Middle frontal gyrus (tissue), 1 donor: ENCODE data around the gene NFIX.
A peak's percentile ranks its signal among the peaks of the same experiment; 100 is the strongest.

Experiments used
- DNase-seq: peaks from one replicate; pipeline ENCODE4 v3.0.0-alpha.2; 2015; ENCODE audit warnings: low spot score; ENCODE audit errors: extremely low spot score

Gene NFIX

DNA sequence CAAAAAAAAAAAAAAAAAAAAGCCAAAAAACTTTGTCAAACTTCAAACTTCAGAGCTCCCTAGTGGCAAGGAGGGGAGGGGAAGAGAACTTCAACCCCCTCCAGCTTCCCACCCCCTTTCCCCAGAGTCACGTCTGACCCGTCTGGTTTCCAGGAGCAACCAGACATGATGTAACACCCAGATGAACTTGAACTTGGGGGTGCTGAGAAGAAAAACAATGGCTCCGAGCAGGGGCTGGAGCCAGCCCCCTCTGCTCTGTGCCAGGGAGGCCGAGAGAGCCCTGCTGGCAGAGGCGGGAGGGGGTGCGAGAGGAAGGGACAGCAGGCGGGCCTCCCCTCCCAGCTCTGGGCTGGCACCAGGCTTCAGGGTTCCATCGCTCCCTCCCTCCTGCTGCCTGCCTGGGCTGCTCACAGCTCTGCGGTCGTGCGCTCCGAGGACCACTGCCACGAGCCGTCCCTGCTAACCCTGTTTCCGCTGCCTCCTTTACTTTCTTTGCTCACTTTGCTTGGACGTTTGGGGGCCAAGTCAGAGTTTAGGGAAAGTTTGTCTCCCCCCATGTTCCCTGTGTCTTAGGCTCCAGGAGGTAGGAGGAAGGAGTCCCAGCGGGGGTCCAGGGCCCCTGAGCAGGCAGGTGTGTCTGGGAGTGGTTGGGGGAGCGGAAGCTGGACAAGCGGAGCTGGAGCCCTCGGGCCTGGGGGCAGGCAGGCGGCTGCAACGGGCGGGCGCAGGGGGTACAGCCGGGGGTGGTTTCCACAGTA lies 96.3 kb downstream of the NFIX start:
- no peak for DNase-seq

DNA sequence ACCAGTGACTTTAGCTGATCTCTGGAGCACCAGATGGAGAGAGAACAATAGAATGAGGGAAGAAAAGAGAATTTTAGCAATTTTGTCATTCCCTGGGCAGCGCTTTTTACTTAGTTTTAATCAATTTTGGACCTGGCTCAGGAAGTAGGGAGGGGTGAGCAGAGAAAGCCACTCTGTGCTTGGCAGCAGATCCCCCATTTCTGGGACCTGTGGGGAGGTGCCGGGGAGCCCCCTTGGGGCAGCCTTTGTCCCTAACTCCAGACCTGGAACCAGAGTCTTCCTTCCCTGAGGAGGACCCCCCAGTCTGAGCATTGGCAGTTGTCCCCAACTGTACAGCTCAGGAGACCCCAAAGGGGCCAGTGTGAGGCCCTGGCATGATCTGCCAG lies 96.9 kb downstream of the NFIX start:
- DNase-seq = no peak

DNA sequence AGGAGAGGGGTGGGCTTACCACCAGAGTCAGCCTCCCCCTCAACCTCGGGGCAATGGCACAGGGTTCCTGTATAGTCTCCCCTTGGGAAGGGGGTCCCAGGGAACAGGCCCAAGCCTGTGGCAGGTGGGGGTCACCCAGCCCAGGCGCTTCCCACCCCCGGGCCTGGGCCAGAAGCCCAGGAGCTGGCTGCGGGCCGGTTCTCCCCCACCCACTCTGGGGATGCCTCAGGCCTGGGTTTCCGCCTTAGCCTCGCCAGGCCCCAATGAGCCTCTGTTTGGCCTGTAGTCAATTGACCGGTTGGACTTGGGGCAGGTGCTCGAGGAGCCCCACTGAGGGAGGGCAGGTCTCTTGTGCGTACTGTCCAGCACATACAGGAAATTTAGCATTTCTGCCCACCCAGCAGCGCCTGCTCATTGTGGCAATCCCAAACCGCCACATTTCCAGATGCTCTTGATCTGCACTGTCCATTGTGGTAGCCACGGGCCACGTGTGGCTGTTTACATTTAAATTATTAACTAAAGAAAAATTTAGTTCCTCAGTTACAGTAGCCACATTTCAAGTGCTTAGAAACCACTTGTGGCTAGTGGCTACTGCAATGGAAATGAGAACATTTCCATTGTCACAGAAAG lies 97.4 kb downstream of the NFIX start:
- no peak for DNase-seq

DNA sequence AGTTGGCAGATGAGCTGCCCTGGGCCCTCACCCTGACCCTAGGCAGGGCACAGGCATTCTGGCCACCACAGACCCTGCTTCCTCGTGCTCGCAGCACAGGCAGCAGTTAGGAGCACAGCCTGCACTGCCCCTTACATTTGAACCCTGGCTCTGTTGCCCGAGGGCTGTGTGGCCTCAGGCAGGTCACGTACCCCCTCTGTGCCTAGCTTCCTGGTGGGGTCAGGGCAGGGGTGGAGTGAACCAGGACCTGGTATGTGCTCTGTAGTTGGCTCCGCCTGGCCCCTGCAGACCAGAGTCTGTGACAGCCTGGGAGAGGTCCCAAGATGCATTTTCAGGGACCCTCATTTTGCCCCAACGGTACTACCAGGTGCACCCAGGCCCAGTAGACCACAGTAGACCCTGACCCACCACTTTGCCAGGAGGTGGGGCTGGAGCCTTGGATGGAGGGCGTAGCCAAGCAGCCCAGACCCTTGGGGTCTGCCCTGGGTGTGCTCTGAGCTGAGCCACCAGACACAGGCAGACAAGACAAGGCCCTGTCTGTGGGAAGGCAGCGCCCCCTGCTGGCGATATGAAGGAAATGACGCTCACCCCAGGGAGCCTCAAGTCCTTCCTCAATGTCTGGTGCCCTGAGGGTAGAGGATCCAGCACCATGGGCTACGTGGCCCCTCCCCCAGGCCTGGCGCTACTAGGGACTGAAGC lies 98.3 kb downstream of the NFIX start:
- peak; percentile 76 for DNase-seq

DNA sequence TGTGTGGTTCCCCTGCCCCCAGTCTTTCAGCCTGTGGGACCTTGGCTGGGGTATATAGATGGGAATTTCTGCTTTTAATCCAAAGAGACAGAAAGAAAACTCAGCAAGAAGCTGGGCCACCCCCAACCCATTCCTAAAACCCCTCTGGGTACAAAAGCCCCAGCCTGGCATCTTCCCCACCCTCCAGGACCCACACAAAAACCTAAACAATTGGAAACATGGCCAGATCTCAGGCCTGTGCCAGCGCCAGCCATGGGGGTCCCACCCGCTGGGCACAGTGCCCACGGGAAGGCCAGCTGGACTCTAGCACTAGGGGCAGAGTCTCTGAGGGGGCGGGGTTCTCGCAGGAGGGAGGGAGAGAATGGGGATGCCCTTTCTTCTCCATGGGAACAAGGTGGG lies 98.8 kb downstream of the NFIX start:
- DNase-seq = no peak

DNA sequence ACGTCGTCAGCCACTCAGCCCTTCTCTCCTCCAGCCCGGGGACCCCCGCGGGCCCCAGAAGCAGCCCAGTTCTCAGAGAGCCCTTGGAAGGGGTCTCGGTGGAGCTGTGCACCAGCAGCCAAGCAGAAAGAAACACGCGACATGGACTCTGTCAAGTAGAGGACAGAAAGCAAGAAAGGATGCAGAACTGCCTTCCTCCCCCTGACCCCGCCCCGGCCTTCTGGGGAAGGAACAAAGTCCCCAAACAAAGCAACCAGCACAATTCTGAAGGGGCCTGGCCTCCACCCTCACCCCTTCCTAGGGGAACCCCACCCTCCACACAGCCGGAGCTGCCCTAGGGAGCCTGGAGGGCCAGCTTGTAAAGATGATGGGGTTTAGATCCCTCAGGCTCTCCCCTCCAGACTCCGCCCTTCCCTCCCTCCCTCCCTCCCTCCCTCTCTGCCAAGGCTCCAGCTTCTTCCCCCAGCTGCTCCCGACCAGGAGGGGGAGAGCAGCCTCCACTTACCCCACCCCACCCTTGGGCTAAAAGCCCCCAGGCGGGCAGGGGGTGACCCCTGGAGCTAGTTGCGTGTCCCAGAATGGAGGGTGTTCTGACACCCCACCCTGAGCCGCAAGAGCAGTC lies 99.6 kb downstream of the NFIX start:
- DNase-seq = no peak

DNA sequence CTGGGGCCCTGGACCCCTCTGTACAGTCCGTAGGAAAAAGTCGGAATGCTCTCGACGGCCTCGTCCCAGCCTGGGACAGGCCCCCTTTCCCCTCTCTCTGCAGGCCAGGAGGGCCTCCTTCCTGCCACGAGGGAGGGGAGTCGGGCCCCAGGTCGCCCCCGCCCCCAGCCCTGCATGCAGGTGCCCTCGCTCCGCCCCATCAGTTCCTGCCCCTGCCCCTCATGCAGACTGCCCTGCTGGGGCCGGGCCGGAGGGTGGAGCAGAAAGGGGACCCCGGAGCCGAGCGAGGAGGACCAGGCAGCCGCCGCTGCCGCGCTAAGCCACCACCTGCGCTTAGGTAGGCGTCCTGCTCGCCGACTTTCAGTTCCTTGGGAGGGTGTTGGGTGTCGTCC lies 100.1 kb downstream of the NFIX start:
- DNase-seq = no peak

DNA sequence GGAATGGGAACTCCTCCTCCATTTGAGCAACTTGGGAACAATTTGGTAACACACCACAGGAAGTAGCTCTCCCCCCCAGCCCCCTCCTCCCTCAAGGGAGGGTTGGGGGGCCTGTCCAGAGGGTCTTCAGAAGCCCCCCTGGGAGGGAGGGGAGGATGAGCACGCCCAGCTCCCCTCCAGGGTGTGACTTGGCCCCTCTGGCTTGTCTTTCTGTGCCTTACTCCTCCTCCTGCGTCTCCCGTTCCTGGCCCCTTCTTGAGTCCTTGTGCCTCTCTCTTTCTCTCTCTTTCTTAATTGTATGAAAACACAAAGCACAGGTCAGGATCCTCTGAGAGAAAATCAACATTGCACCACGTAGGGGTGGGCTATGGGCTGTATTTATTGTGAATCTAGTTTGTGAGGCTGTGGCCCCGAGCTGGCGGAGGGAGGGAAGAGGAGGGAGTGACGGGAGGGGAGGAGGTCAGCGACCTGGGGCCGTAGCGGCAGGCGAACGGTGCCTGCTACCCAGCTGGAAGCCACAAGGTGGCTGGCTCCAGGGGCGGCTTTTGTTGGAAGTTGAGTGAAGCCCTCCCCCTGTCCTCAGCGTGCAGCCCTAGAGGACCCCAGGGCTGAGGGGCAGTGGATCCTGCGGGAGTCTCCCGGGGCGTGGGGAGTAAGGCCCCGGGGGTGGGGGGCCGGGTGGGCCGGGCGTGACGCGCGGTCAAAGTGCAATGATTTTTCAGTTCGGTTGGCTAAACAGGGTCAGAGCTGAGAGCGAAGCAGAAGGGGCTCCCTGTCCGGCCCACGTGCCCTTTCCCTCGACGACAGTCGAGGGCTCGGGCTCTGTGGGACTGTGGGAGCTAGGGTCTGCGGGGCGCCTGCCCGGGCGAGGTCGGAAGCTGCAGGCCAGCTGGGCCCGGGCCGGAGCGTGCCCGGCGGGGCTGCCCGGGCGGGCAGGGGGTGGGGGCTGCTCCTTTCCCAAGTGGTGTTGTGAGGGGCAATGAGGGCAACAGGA lies 101.0 kb downstream of the NFIX start:
- DNase-seq = no peak

DNA sequence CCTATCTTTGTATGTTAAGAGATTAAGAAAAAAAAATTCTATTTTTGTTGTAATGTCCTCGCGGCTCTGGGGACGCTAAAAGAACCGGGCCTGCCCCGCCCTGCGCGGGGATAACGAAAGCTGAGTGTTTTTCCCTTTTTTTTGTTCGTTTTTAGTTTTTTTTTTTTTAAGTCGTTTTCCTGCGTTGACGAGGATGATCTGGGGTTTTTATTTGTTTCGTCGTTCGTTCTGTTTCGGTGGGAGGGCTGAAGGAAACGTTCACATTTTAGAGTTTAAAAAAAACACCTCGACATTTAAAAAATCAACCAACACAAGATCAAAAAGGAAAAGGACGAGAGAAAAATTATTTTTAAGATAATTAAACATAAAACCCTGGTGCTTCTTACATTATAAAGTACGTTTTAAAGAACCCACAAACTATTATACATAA lies 101.8 kb downstream of the NFIX start:
- DNase-seq = no peak

DNA sequence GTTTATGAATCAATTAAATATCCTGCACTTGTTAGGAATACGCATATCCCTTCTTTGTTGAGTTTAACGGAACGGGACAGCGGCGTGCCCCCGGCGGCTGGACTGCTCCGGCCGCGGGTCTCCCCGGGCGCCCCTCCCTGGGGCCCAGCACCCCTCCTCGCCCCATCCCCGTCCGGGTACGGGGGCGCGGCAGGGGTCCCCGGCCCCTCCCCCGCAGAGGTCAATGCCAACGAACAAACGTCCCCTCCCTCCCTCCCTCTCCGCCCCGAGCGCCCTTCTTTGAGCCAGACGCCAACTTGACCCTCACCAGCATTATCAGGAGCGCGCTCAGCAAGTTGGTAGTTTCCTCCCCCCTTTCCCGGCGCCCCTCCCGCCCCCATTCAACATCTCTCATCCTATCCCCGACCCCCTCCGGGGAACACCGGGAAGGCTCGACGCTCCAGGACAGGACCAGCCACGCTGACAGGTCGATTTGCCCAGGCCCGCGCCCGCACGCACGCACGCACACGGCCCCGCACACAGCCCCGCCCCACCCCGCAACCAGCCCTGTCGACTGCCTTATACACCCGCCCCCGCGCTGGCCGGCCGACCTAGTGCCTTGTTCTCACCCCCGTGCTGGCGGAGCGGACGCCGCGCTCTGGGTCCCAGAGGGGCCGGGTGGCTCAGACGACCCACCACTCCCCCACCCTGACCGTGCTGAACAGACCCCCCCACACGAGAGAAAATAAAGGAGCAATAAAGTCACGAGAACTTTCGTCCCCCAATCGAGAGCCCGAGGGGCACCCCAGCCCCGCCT lies 102.4 kb downstream of the NFIX start:
- no peak for DNase-seq

DNA sequence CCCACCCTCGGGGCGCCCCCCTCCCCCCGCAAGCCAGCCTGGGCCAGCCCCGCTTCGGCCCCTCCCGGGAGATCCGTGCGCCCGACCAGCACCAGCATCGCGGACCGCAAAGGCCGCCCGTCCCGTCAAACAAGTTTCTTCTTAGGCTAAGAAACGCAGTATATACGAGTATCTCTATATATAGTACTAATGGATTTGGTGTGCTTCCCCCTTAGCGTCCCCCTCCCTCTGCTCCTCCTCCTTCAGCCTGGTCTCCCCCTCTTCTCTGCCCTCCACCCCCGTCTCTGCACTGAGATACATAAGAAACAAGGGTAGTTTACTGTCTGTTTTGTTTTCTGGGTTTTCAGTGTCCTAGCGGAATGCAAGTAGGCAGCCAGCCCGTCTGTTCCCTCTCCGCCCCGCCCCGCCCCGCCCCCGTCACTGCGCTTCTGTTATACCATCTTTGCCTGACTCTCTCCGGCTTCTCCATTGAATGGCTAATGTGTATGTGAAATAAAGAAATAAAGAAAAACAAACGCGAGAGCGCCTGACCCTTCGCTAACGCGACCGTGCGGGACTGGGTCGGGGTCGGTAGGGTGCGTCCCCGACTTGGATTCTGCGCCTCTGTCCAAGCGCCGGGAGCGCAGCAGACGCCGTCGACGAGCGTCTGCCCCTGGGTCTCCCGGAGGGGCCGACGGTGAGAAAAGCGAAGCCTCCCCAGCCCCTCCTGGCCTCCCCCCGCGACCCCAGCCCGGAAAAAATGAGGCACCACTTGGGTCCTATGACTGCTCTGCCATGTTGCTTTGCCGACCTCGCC lies 103.2 kb downstream of the NFIX start:
- no peak for DNase-seq

DNA sequence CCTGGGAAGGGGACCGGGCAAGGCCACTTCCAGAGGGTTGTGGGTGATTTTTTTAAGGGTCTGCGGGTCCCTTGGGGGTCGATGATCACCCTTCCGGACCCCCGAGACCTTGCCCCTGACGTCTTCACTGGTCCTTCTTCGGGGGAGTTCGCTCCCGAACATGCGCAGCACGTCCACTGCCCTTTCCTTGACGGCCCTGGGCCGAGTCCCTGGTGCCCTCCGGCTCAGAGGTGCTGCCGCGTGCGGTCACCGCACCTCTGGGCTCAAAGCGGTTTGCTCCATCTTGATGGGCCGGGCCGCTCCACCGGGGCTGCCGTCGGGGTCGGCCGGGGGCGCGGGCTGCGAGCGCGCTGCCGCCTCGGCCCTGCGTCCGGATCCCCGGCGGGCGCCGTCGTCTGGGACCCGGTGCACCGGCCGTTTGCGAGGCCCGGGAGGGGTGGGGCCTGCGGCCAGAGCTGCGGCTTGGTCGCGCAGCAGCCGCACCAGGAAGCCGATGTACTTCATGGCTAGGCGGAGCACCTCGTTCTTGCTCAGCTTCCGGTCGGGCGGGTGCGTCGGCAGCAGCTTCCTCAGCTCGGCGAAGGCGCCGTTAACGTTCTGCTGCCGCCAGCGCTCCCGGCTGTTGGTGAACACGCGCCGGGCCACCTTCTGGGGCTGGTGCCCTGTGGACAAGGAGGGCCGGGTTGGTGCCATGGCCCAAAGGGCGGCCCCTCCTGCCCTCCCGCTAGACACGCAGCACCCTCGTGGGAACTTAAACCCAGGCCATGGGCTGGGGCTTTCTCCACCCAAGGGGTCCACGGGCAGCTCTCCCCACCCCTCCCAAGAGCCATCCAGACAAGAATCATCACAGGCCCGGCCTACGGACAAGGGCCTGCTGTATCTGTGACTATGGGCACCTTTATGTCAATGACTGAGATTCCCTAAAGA lies 104.1 kb downstream of the NFIX start:
- DNase-seq = no peak

DNA sequence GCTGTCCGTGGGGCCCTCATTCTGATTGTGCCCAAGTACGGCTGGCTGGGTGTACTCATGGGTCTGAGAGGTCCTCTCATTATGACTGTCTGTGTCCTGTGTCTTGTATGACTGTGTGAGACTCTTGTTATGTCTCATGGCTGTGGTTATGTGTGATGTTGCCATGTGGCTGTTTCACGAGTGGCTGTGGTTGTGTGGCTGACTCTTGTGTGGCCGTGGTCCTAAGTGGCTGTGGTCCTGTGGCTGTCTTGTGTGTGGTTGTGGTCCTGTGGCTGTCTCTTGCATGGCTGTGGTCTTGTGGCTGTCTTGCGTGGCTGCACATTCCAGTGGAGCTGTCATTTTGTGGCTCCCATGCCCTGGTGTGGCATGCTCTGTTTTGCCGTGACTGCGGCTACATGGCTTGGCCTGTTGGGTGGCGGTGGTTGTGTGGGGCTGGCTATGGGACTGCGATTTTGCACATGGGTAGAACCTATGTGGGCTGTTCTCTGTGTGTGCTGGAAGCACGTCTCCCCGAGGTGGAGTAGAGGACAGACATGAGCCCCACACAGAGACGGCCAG lies 104.8 kb downstream of the NFIX start:
- DNase-seq = no peak

DNA sequence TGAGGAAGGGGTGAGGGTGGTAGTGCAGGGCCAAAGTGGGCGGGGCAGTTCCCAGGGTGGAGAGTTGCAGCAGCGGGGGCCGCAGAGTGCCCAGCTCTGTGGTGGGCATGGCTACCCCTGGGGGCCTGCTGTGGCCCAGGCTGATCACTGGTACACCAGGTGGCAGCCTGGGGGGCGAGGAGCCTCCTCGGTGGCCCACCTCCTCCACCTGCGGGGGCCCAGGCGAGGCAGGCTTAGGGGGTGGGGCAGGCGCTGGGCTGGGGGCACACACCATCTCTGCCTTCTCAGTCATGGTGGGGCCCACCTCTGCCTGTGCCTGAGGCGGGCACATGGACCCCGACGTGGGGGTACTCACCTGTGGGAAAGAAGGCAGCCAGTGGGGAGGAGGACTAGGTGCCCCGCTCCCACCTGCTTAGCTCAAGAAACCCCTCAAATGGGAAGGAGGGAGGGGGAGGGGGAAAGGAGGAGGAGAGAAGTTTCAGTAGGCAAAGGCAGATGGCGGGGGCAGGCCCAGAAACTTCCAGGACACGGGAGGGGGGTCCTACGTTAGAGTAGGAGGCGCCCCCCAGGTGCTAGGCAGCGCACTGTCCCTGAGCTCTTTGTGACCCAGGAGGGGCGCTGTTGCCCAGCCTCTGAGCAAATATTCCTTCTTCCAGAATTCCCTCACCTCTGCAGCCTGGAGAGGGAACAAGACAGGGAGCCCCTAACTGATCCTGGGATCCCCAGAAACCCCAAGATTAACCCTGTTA lies 105.7 kb downstream of the NFIX start:
- DNase-seq = no peak

DNA sequence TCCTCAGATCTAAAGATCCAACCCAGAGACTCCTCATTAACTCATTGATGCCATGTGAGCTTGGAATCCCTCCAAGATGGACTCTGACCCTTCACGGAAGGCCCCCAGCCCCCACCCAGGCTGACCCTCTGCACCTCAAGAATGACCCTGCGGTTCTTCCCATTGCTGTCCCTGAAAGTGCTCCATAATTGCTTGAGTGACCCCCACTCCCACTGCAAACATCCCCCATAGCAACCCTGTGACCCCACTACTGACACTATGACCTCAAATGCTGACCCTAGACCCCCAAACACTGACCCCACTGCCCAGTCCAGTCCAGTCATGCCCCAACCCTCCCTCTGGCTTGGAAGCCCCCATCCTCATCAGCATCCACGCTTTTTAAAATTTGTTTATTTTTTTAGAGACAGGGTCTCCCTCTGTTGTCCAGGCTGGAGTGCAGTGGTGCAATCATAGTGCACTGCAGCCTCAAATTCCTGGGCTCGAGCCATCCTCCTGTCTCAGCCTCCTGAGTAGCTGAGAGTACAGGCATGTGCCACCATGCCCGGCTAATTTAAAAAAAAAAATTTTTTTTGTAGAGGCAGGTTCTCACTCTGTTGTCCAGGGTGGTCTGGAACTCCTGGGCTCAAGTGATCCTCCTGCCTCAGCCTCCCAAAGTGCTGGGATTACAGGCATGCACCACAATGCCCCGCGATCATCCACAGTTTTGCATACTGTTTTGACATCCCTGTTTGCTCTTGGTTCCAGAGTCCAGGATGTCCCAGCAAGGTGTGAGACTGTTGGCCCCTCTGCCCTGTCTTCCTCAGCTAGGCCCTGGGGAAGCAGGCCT lies 106.5 kb downstream of the NFIX start:
- DNase-seq = no peak

DNA sequence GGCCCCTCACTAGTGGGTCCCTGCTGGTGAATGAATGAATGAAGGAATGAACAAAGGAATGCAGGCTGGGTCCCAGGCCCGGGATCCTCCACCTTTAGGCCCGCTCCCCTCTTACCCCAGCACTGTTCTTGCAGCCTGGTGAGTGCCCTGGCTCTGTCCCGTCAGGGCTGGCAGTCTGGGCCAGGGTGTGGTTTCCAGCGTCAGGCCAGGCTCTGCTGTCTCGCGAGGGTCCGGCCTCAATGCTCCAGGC lies 107.1 kb downstream of the NFIX start:
- no peak for DNase-seq
